Natural killer cell treated with Interleukin-12 subunit alpha and Interleukin-12 subunit beta and Interleukin-15 and Interleukin-18, amount 100 ng/mL, for 72 hours (primary cell): ENCODE results near the gene SPOCK2. TPM values are rescaled to one million over a fixed set of nuclear protein-coding genes. Genes with fewer than 3 reads are reported as not detected.
"Not testable (repeated sequence)": the region's sequence is repeated elsewhere in the genome, so short reads cannot be mapped to it uniquely, and the experiment has no call there.

Experiments
- ATAC-seq, 2 donors: fragments of 150-1000 bp; cut with Tn5 transposase in 1 of 2; sonication (Bioruptor Pico), chemical (Tn5 transposase) in 1 of 2; 2 replicates each; pipeline ENCODE4 v1.10.0; 2021
- DNase-seq: peaks from one replicate; pipeline ENCODE4 v3.0.0; 2022; ENCODE audit warnings: low spot score
- H3K27ac Mint-ChIP-seq, 2 donors: 1 replicate in 1 of 2; 2 replicates in 1 of 2; pipeline ENCODE4 v1.8.0; 2022; ENCODE audit warnings: mixed read lengths in 2 of 2, mild to moderate bottlenecking in 1 of 2, moderate library complexity in 1 of 2
- H3K27me3 Mint-ChIP-seq, 2 donors: 1 replicate in 1 of 2; 2 replicates in 1 of 2; pipeline ENCODE4 v1.8.0; 2022; ENCODE audit warnings: mixed read lengths in 2 of 2
- H3K36me3 Mint-ChIP-seq: one replicate; pipeline ENCODE4 v1.8.0; 2022; ENCODE audit warnings: mixed read lengths
- H3K4me1 Mint-ChIP-seq, 2 donors: 1 replicate in 1 of 2; 2 replicates in 1 of 2; pipeline ENCODE4 v1.8.0; 2022; ENCODE audit warnings: low read depth in 2 of 2, mixed read lengths in 2 of 2, mild to moderate bottlenecking in 1 of 2
- H3K4me3 Mint-ChIP-seq: one replicate; pipeline ENCODE4 v1.8.0; 2022; ENCODE audit warnings: mixed read lengths
- H3K9me3 Mint-ChIP-seq: 2 replicates; pipeline ENCODE4 v1.8.0; 2022; ENCODE audit warnings: mixed read lengths
- total RNA-seq, 2 donors: library from RNA; stranded (reverse); gene quantifications; one replicate each; pipeline ENCODE4 v1.2.3, GENCODE V29; 2022

Gene SPOCK2
- 10 to 100 TPM; 24.9 to 25.9 TPM for total RNA-seq

DNA sequence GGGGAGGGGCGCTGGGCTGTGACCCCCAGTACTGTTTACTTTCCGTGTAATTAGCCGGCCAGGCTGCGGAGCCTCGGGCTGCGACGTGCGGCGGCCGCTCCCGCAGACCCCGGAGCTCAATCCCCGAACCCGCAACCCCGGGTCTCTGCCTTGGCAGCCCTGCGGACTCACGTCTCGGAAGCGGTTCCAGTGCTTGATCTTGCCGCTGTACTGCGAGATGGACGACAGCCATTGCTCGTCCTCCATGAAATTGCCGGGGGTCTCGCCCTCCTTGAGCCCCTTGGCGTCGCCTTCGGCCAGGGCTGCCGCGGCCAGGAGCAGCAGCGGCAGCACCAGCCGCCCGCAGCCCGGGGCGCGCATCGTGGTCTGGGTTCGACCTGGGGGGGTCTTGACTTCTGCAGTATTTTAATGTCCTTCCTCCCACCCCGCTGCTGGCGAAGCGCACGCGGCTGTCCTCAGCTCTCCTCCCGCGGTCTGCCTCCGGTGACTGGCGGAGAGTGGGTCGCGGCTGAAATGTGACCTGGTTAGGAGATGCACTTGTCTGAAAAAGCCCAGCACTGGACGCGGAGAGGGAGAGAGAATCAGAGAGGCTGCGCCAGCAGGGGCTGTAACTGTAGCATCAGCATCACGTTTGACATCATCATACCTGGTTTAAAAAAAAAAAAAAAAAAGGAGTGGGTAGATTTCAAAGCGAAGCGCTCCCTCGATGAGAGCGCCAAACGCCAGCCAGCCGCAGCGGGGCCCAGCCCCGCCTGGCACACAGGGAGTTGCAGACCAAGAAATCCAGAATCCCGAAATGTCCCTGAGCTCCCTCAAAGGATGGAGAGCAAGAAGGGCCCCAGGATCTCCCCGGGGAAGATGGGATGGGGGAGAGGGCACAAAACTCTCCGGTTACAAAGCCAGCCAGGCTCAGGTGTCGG lies at the start of gene SPOCK2:
Gene SPOCK2, minus strand, starts transcription at position 583 of the 920 bp plus-strand sequence. Its CDS starts 223 bp downstream, at position 360.
- Mint-ChIP-seq H3K4me1 (peaks cover 39 to 48% of the 10 kb centered on the region in 2 donors), H3K36me3 (no peaks in the 10 kb centered on the region), H3K9me3 (no peaks in the 10 kb centered on the region), H3K27me3 (no peaks in the 10 kb centered on the region), H3K27ac (peak within 1 kb of the TSS; percentile 89 to 91), H3K4me3 (peak within 1 kb of the TSS; percentile 96)
- ATAC-seq = peak; percentile 61 to 62
- no peak for DNase-seq

- H3K27ac Mint-ChIP-seq = no peak overlapping the region
- H3K36me3 Mint-ChIP-seq = peaks cover 5% of the 10 kb centered on the region
- H3K9me3 Mint-ChIP-seq = no peaks in the 10 kb centered on the region
- H3K4me3 Mint-ChIP-seq = no peak overlapping the region
- ATAC-seq = no peak
- H3K27me3 Mint-ChIP-seq = no peaks in the 10 kb centered on the region
- H3K4me1 Mint-ChIP-seq = peaks cover 24 to 29% of the 10 kb centered on the region in 2 donors
- no peak for DNase-seq
Measured at GRCh38 chr10:72137583-72137982, 49.2 kb upstream of the SPOCK2 start.

DNA sequence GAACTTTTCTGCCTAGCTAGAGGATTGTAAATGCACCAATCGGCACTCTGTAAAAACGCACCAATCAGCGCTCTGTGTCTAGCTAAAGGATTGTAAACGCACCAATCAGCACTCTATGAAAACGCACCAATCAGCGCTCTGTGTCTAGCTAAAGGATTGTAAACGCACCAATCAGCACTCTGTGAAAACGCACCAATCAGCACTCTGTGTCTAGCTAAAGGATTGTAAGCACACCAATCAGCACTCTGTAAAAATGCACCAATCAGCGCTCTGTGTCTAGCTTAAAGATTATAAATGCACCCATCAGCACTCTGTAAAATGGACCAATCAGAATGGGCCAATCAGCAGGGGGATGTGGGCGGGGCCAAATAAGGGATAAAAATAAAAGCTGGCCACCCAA lies 47.9 kb upstream of the SPOCK2 start:
- not testable (repeated sequence) for H3K36me3 Mint-ChIP-seq, H3K27ac Mint-ChIP-seq, ATAC-seq, H3K4me3 Mint-ChIP-seq, DNase-seq, H3K9me3 Mint-ChIP-seq, H3K27me3 Mint-ChIP-seq
- peaks cover 24 to 29% of the 10 kb centered on the region in 2 donors for H3K4me1 Mint-ChIP-seq

DNA sequence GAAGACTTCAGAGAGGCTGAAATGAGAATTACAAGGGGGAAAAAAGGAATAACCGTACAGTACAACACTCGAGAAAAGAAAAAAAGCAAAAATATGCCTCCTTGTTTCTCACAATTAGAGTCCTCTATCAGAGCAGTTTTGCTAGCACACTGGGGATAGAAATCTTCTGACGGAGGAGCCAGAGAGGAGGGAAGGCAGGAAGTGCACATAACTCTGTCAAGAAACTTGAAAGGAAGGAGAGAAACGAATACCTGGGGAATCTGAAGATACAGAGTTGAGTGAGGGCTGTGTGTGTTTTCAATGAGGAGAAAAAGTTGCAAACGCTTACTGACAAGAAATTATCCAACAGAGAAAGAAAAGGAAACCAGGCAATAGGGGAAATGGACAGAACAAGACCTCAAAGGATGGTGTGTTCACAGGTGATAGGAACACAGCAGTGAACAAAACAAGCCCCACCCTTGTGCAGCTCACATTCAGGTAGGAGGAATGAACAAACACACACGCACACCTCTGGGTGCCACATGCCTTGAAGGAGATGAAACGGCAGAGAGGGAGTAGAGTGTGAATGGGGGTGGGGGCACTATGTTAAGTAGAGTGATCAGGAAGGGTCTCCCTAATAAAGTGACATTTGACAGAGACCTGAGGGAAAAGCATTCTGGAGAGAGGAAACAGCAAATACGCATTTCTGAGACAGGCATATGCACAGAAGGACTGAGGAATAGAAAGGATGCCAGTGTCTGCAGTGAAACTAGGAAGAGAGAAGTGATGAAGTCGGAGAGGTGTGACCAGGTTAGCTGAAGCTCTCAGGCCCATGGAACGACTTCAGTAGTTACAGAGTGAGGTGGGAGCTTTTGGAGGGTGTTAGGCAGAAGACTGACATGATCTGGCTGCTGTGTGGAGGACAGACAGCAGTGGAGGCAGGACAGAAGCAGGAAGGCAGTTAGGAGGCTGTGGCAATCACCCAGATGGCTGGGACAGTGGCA lies 46.7 kb upstream of the SPOCK2 start:
- no peak overlapping the region for H3K4me3 Mint-ChIP-seq

GRCh38 chr10:72133517-72133916 lies 45.2 kb upstream of the SPOCK2 start:
- Mint-ChIP-seq H3K9me3 (no peaks in the 10 kb centered on the region), H3K36me3 (peaks cover 5% of the 10 kb centered on the region), H3K4me1 (peaks cover 24 to 28% of the 10 kb centered on the region in 2 donors), H3K27me3 (no peaks in the 10 kb centered on the region), H3K27ac (no peak overlapping the region), H3K4me3 (no peak overlapping the region)
- ATAC-seq (peak; percentile 40 to 66), DNase-seq (no peak)

More for the DNA sequence above, 46.7 kb upstream of the SPOCK2 start:
- Mint-ChIP-seq H3K27me3 (no peaks in the 10 kb centered on the region), H3K36me3 (peaks cover 5% of the 10 kb centered on the region), H3K27ac (peak overlapping the region in 1 of 2 donors; percentile 36), H3K9me3 (no peaks in the 10 kb centered on the region), H3K4me1 (peaks cover 23 to 28% of the 10 kb centered on the region in 2 donors)
- DNase-seq (no peak), ATAC-seq (no peak)

GRCh38 chr10:72132854-72133253 lies 44.5 kb upstream of the SPOCK2 start:
- no peak for DNase-seq
- Mint-ChIP-seq H3K27ac (peak overlapping the region in 1 of 2 donors; percentile 1), H3K4me3 (no peak overlapping the region), H3K27me3 (no peaks in the 10 kb centered on the region), H3K36me3 (peaks cover 5% of the 10 kb centered on the region), H3K4me1 (peaks cover 24 to 28% of the 10 kb centered on the region in 2 donors), H3K9me3 (no peaks in the 10 kb centered on the region)
- no peak for ATAC-seq

GRCh38 chr10:72127571-72127970 lies 39.2 kb upstream of the SPOCK2 start:
- Mint-ChIP-seq H3K4me3 (no peak overlapping the region), H3K36me3 (no peaks in the 10 kb centered on the region), H3K4me1 (peaks cover 4 to 8% of the 10 kb centered on the region in 2 donors), H3K27me3 (no peaks in the 10 kb centered on the region), H3K27ac (no peak overlapping the region), H3K9me3 (no peaks in the 10 kb centered on the region)
- no peak for DNase-seq
- no peak for ATAC-seq

- no peak overlapping the region for H3K4me3 Mint-ChIP-seq
- no peaks in the 10 kb centered on the region for H3K36me3 Mint-ChIP-seq
- ATAC-seq = no peak
- no peak overlapping the region for H3K27ac Mint-ChIP-seq
- no peak for DNase-seq
- peaks cover 4 to 8% of the 10 kb centered on the region in 2 donors for H3K4me1 Mint-ChIP-seq
- H3K27me3 Mint-ChIP-seq = no peaks in the 10 kb centered on the region
- no peaks in the 10 kb centered on the region for H3K9me3 Mint-ChIP-seq
Measured at GRCh38 chr10:72126872-72127232, 38.5 kb upstream of the SPOCK2 start.

DNA sequence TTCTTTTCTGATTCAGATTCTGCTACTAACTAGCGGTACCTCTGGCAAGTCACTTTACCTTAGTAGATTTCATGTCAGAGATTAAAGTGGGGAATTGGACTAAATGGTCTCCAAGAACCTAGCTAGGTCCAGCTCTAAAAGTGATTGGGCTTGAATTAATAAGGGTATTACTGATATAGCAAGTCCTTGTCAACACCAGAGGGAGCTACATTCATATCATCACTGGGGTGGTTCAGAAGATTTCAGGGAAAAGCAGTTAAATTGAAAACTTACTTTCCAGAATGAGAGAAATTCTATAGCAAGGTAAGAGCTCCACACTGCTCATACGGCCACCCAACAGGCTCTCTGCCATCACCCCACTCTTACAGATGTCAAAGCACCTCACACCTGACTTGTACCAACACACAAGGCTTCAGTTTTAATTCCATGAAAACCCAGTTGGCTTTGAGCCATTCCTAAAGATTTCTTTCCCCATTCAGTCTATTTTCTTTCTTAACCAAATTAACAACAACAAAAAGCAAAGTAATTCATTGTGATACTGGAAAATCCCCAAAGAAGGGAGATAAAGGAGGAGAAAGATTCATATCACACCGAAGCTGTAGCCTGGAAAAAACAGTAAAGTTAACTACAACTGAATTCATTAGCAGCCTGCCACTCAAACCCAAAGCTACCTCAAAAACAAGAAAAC lies 38.0 kb upstream of the SPOCK2 start:
- H3K4me1 Mint-ChIP-seq = peaks cover 4 to 10% of the 10 kb centered on the region in 2 donors
- no peak overlapping the region for H3K27ac Mint-ChIP-seq
- no peak for ATAC-seq
- DNase-seq = no peak
- H3K36me3 Mint-ChIP-seq = no peaks in the 10 kb centered on the region
- no peaks in the 10 kb centered on the region for H3K27me3 Mint-ChIP-seq
- no peaks in the 10 kb centered on the region for H3K9me3 Mint-ChIP-seq
- no peak overlapping the region for H3K4me3 Mint-ChIP-seq

DNA sequence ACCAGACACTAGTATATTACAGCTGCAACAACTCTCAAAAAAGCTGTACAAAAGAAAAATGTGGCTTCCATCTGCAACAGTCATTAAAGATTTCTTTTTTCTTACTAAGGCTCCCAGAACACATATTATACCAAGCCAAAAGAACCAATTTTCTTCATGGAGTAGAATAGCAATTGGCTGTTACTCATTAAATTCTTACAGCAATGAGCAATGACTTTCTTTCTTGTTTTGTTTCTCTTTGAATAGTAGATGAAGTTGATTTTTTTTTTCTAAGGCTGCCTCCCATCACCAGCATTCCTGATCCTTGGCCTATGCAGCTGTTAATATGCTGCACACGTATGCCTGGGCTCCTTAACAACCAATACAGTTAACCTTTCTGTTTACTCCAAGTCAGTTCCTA lies 36.6 kb upstream of the SPOCK2 start:
- ATAC-seq (no peak), DNase-seq (no peak)
- Mint-ChIP-seq H3K9me3 (no peaks in the 10 kb centered on the region), H3K4me3 (no peak overlapping the region), H3K4me1 (peaks cover 2 to 9% of the 10 kb centered on the region in 2 donors), H3K36me3 (no peaks in the 10 kb centered on the region), H3K27me3 (no peaks in the 10 kb centered on the region), H3K27ac (peak overlapping the region in 1 of 2 donors; percentile 23)

GRCh38 chr10:72124381-72124780 lies 36.0 kb upstream of the SPOCK2 start:
- Mint-ChIP-seq H3K27ac (no peak overlapping the region), H3K4me3 (no peak overlapping the region), H3K36me3 (no peaks in the 10 kb centered on the region), H3K27me3 (no peaks in the 10 kb centered on the region), H3K4me1 (peaks cover 0 to 7% of the 10 kb centered on the region in 2 donors), H3K9me3 (no peaks in the 10 kb centered on the region)
- DNase-seq (no peak), ATAC-seq (no peak)

GRCh38 chr10:72123616-72124015 lies 35.3 kb upstream of the SPOCK2 start:
- ATAC-seq = no peak
- H3K4me3 Mint-ChIP-seq = no peak overlapping the region

DNA sequence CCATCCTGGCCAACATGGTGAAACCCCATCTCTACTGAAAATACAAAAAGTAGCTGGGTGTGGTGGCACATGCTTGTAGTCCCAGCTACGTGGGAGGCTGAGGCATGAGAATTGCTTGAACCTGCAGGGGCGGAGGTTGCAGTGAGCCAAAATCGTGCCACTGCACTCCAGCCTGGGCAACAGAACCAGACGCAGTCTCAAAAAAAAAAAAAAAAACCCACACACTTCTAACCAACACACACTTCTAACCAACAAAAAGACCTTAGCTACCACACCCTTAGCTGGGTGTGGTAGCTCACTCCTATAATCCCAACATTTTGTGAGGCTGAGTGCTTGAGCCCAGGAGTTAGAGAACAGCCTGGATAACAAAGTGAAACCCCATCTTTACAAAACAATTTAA lies 33.9 kb upstream of the SPOCK2 start:
- Mint-ChIP-seq H3K27me3 (no peaks in the 10 kb centered on the region), H3K27ac (no peak overlapping the region), H3K36me3 (peaks cover 4% of the 10 kb centered on the region), H3K9me3 (no peaks in the 10 kb centered on the region), H3K4me3 (no peak overlapping the region), H3K4me1 (peaks cover 0 to 7% of the 10 kb centered on the region in 2 donors)
- DNase-seq (no peak), ATAC-seq (no peak)

More at GRCh38 chr10:72123616-72124015, 35.3 kb upstream of the SPOCK2 start:
- no peaks in the 10 kb centered on the region for H3K9me3 Mint-ChIP-seq
- no peaks in the 10 kb centered on the region for H3K27me3 Mint-ChIP-seq
- H3K27ac Mint-ChIP-seq = no peak overlapping the region
- peaks cover 0 to 7% of the 10 kb centered on the region in 2 donors for H3K4me1 Mint-ChIP-seq
- no peaks in the 10 kb centered on the region for H3K36me3 Mint-ChIP-seq
- DNase-seq = no peak
